HG02938 (cell line): ENCODE results near the gene C17orf107.

Experiments
- ATAC-seq: cut with Tn5 transposase; IDR thresholded peaks from one replicate; pipeline ENCODE4 v1.9.1; 2021; ENCODE audit warnings: mild to moderate bottlenecking, moderate library complexity; ENCODE audit not compliant: unreplicated experiment

C17orf107 gene

GRCh38 chr17:4870855-4871254 is 28.5 kb upstream of the C17orf107 start:
- ATAC-seq: no peak

- ATAC-seq: no peak
Measured at GRCh38 chr17:4872786-4873185, 26.6 kb upstream of the C17orf107 start.

GRCh38 chr17:4877089-4877488 is 22.2 kb upstream of the C17orf107 start:
- ATAC-seq: no peak

GRCh38 chr17:4879601-4880000 is 19.7 kb upstream of the C17orf107 start:
- ATAC-seq: no peak

- no peak for ATAC-seq
Measured at GRCh38 chr17:4880857-4881256, 18.5 kb upstream of the C17orf107 start.

GRCh38 chr17:4881761-4882555 is 17.4 kb upstream of the C17orf107 start:
- ATAC-seq: no peak

GRCh38 chr17:4884489-4884888 is 14.8 kb upstream of the C17orf107 start:
- ATAC-seq: no peak

- ATAC-seq: no peak
Measured at GRCh38 chr17:4886830-4887229, 12.5 kb upstream of the C17orf107 start.

GRCh38 chr17:4887581-4887980 is 11.8 kb upstream of the C17orf107 start:
- ATAC-seq: no peak

GRCh38 chr17:4891411-4892410 is 7.6 kb upstream of the C17orf107 start:
- ATAC-seq: no peak

- no peak for ATAC-seq
Measured at GRCh38 chr17:4892499-4893221, 6.7 kb upstream of the C17orf107 start.

- ATAC-seq: no peak
Measured at GRCh38 chr17:4893272-4893671, 6.1 kb upstream of the C17orf107 start.

- ATAC-seq: no peak
Measured at GRCh38 chr17:4893721-4894560, 5.4 kb upstream of the C17orf107 start.

GRCh38 chr17:4895121-4895520 is 4.2 kb upstream of the C17orf107 start:
- no peak for ATAC-seq

- ATAC-seq: no peak
Measured at GRCh38 chr17:4895657-4896331, 3.5 kb upstream of the C17orf107 start.

- no peak for ATAC-seq
Measured at GRCh38 chr17:4896332-4897197, 2.8 kb upstream of the C17orf107 start.

GRCh38 chr17:4897198-4897687 is 2.1 kb upstream of the C17orf107 start:
- no peak for ATAC-seq

GRCh38 chr17:4897785-4898184 is 1.6 kb upstream of the C17orf107 start:
- ATAC-seq: no peak

- no peak for ATAC-seq
Measured at GRCh38 chr17:4898351-4898750, 985 bp upstream of the C17orf107 start.
